NT2/D1 (cell line): ENCODE data around the gene PCDHGC4.

Experiments
- DNase-seq: peaks from one replicate; pipeline ENCODE4 v3.0.0-alpha.2; 2011; ENCODE audit warnings: low read depth, low spot score
- H3K27me3 ChIP-seq: 2 replicates; pipeline ENCODE4 v1.6.0; 2011; ENCODE audit warnings: mild to moderate bottlenecking; ENCODE audit not compliant: insufficient read length, insufficient read depth
- H3K36me3 ChIP-seq: 2 replicates; pipeline ENCODE4 v1.6.1; 2011; ENCODE audit warnings: mild to moderate bottlenecking, low read length, mixed read lengths; ENCODE audit not compliant: insufficient read depth, insufficient read length
- H3K4me1 ChIP-seq: 2 replicates; pipeline ENCODE4 v1.5.1; 2011; ENCODE audit not compliant: insufficient read depth, insufficient read length
- H3K4me3 ChIP-seq: 2 replicates; pipeline ENCODE4 v1.5.1; 2011; ENCODE audit warnings: low read depth; ENCODE audit not compliant: insufficient read length
- H3K9ac ChIP-seq: 2 replicates; pipeline ENCODE4 v1.6.0; 2011; ENCODE audit warnings: low read depth; ENCODE audit not compliant: insufficient read length
- H3K9me3 ChIP-seq: 2 replicates; pipeline ENCODE4 v1.5.1; 2011; ENCODE audit warnings: mild to moderate bottlenecking, low read length; ENCODE audit not compliant: insufficient read depth
- SUZ12 ChIP-seq: IDR thresholded peaks from 2 replicates; pipeline ENCODE4 v1.6.1; 2011; ENCODE audit not compliant: insufficient read length, insufficient read depth; ENCODE audit errors: extremely low read depth
- YY1 ChIP-seq: IDR thresholded peaks from 2 replicates; pipeline ENCODE4 v1.6.1; 2011; ENCODE audit not compliant: insufficient read length, insufficient read depth
- ZNF274 ChIP-seq: IDR thresholded peaks from 2 replicates; pipeline ENCODE4 v1.6.1; 2011; ENCODE audit warnings: mild to moderate bottlenecking, low read depth, low read length

Gene PCDHGC4

DNA sequence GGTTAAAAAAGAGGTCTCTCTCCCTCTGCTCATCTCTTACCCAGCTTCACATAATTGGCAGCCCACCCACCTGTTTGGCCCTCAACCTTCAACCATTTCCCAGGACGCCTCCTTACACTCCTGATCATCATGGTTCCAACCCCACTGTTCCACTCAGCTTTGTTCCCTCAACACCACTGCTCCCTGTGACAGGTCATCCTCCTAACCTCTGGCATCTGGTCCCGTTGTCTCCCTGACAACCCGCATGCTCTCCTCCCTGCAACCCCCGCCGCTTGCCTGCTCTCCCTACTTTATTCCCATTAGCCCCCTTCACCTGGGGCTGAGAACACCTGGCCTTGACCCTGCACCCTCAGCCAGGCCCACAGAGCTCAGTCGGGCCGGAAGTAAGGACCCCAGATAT, 16.9 kb downstream of the PCDHGC4 start:
- Histone ChIP-seq H3K4me1 (no peaks in the 10 kb centered on the region), H3K36me3 (peaks cover 12% of the 10 kb centered on the region), H3K27me3 (no peaks in the 10 kb centered on the region), H3K9me3 (no peaks in the 10 kb centered on the region), H3K9ac (no peak overlapping the region), H3K4me3 (no peak overlapping the region)
- TF ChIP-seq SUZ12 (no peak), YY1 (no peak), ZNF274 (no peak)
- no peak for DNase-seq

- no peaks in the 10 kb centered on the region for H3K9me3 ChIP-seq
- no peak overlapping the region for H3K9ac ChIP-seq
- DNase-seq = no peak
- peaks cover 6% of the 10 kb centered on the region for H3K4me1 ChIP-seq
- H3K27me3 ChIP-seq = no peaks in the 10 kb centered on the region
- peaks cover 12% of the 10 kb centered on the region for H3K36me3 ChIP-seq
- H3K4me3 ChIP-seq = no peak overlapping the region
- TF ChIP-seq ZNF274 (no peak), YY1 (no peak), SUZ12 (no peak)
Measured at GRCh38 chr5:141503681-141504080, 18.9 kb downstream of the PCDHGC4 start.

DNA sequence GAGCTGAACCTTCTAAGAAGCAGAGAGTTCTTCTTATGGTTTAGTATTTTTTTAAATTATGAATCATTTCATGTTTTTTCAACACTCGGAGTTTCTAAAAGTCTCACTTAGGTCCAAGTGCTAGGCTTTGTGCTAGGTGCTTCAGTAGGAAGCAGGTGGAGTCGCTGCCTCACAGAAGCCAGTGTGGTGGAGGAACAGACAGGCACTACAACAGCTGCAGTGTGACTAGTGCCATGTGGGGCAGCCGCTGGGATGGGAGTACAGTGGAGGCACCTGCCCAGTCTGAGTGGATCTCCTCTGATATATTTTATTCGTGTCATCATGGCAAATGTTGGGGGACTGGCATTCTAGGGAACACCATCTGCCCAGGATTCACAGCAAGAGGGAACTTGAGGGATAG, 19.4 kb downstream of the PCDHGC4 start:
- H3K27me3 ChIP-seq = no peaks in the 10 kb centered on the region
- H3K4me3 ChIP-seq = no peak overlapping the region
- no peak overlapping the region for H3K9ac ChIP-seq
- H3K9me3 ChIP-seq = no peaks in the 10 kb centered on the region
- H3K4me1 ChIP-seq = peaks cover 7% of the 10 kb centered on the region
- peaks cover 12% of the 10 kb centered on the region for H3K36me3 ChIP-seq
- no peak for DNase-seq
- no peak for TF ChIP-seq YY1
- TF ChIP-seq ZNF274 = no peak
- no peak for TF ChIP-seq SUZ12

DNA sequence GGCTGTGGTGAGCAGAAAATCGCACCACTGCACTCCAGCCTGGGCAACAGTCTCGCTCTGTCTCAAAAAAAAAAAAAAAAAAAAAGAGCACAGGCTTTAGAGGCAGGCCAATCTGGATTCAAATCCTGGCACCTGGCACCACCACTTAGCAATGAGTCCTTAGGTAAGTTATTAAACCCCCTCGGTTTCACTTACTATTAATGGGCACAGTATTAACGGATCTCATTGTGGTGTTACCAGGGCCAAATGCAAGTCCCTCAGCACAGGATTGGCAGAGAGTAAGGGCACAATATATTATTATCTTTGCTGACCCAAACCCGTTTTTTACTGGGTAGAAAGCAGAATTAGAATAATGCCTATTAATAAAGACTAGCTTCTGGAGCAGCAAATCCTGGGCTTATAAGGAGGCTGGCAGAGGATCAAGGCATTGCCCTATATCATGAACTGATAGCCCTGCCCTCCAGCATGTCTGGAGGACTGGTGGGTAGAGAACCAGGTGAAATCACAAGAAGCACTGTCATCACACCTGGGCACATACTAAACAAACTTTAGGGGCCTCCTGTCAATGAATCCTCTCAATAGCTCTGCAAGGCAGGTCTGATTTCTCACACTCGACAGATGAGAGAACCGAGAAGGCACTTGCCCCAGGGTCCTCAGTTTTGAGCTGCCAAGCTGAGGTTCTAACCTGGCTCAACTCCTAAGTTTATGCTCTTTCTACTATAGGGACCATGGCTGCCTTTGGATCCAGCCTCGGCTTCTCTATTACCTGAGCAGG, 21.7 kb downstream of the PCDHGC4 start:
- no peak for DNase-seq
- H3K27me3 ChIP-seq = no peaks in the 10 kb centered on the region
- H3K4me1 ChIP-seq = peaks cover 10% of the 10 kb centered on the region
- H3K36me3 ChIP-seq = peaks cover 20% of the 10 kb centered on the region
- TF ChIP-seq YY1 (no peak), ZNF274 (no peak), SUZ12 (no peak)
- no peak overlapping the region for H3K4me3 ChIP-seq
- H3K9ac ChIP-seq = no peak overlapping the region
- no peaks in the 10 kb centered on the region for H3K9me3 ChIP-seq

DNA sequence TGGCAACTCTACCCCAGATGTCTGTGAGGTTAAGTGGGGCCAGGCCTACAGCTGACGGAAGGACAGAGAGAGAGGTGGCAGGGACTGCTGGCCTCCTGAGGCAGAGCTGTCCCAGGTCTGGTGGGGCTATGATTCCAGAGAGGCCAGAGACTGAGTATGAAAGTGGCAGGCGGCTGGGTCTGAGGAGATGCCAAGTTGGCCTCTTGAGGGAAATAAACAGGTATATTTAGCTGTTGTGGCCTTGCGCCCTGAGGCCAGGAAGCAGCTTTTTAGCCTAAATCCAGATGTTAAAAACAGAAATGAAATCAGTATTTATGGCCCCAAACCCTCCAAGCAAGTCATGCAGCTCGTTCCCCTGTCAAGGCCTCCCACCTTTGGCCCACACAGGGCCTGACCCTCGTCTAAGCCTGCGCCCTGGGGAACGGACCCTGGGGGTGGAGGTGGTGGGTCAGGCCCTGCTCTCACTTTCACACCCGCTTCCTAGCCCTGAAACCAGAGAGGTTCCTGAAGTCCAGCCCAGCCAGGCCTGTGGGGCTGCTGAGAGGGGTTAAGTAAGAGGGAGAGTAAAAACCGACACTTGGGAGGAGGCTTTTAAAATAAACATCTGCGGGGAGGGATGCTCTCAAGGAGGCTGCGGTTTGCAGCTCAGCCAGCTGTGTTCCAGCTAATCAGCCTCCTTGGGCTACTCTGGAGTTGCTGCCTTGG, 22.7 kb downstream of the PCDHGC4 start:
- no peak for DNase-seq
- Histone ChIP-seq H3K9me3 (no peaks in the 10 kb centered on the region), H3K27me3 (no peaks in the 10 kb centered on the region), H3K36me3 (peaks cover 24% of the 10 kb centered on the region), H3K9ac (peak overlapping the region; percentile 61), H3K4me1 (peaks cover 10% of the 10 kb centered on the region), H3K4me3 (no peak overlapping the region)
- no peak for TF ChIP-seq ZNF274

GRCh38 chr5:141508440-141508797, 23.6 kb downstream of the PCDHGC4 start:
- DNase-seq = no peak
- peak overlapping the region; percentile 61 for H3K9ac ChIP-seq

DNA sequence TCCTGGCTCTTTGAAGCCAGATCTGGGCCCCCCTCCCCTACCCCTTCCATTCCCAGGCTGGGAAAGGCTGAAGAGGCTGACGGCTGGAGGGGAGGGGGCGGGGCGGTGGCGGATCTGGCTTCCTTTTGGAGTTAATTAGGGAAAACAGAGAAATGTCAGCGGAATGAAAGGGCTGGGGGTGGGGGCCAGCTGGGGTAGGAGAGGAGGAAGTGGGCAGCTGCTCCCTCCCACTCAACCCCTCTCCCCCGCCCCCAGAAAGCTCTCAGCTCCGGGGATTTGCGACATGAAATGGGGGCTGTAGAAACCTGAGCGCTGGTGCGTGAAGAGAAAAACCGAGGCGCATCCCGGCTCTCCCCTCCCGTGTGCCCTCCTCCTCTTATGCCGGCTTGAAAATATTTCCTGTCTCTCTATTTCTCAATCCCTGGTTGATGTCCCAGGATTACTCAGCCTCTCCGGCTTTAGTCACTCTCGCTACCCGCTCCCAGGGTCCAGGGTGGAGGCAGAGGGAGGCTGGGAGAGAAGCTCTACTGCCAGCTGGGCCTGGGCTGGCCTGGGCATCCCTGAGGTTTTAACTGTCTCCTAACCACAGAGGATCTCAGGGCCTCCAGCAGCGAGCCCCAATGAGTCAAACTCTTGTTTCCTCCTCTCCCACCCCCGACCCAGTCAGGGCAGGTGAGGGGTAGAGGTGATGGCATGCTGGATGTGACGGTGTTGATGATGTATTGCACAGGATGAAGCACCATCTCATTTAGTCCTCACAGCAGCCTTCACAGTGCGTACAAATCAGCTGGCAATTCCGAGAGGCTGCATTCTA, 24.2 kb downstream of the PCDHGC4 start:
- H3K9ac ChIP-seq = peak overlapping the region; percentile 36
- DNase-seq = no peak
- no peaks in the 10 kb centered on the region for H3K27me3 ChIP-seq
- H3K9me3 ChIP-seq = no peaks in the 10 kb centered on the region
- H3K4me3 ChIP-seq = no peak overlapping the region
- TF ChIP-seq ZNF274 = no peak
- TF ChIP-seq SUZ12 = no peak
- TF ChIP-seq YY1 = no peak
- peaks cover 24% of the 10 kb centered on the region for H3K36me3 ChIP-seq
- peaks cover 11% of the 10 kb centered on the region for H3K4me1 ChIP-seq

More at GRCh38 chr5:141508440-141508797, 23.6 kb downstream of the PCDHGC4 start:
- Histone ChIP-seq H3K9me3 (no peaks in the 10 kb centered on the region), H3K27me3 (no peaks in the 10 kb centered on the region), H3K36me3 (peaks cover 24% of the 10 kb centered on the region), H3K4me3 (no peak overlapping the region), H3K4me1 (peaks cover 10% of the 10 kb centered on the region)
- TF ChIP-seq ZNF274 (no peak), YY1 (no peak), SUZ12 (no peak)
